ENCODE measurements around the gene PRR15.

Gene PRR15

DNA sequence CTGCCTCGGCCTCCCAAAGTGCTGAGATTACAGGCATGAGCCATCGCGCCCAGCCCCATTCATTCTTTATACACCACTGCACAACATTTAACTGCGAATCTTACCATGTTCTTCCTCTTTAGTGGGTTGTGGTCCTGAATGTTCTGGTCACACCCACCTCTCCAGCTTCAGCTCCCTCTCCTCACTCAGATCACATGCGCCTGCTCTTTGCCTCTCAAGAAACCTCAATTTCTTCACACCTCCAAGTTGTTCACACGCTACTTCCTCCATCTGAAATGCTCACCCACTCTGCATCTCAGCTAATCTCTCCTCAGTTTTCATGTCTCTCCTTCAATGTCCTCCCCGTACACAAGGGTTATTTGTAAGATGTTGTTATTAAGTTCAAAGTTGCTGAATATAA, 2.4 kb upstream of the PRR15 start:
- TF ChIP-seq, protein P1, sequence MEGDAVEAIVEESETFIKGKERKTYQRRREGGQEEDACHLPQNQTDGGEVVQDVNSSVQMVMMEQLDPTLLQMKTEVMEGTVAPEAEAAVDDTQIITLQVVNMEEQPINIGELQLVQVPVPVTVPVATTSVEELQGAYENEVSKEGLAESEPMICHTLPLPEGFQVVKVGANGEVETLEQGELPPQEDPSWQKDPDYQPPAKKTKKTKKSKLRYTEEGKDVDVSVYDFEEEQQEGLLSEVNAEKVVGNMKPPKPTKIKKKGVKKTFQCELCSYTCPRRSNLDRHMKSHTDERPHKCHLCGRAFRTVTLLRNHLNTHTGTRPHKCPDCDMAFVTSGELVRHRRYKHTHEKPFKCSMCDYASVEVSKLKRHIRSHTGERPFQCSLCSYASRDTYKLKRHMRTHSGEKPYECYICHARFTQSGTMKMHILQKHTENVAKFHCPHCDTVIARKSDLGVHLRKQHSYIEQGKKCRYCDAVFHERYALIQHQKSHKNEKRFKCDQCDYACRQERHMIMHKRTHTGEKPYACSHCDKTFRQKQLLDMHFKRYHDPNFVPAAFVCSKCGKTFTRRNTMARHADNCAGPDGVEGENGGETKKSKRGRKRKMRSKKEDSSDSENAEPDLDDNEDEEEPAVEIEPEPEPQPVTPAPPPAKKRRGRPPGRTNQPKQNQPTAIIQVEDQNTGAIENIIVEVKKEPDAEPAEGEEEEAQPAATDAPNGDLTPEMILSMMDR (IDR thresholded peaks at IDR 0.05; ENCODE audit: insufficient read depth, missing control alignments), result no peak
- FAIRE-seq (no peak), DNase-seq (ENCODE audit: insufficient read length, low spot score) (no peak)

GRCh38 chr7:29562307-29562706, 1.3 kb upstream of the PRR15 start:
- DNase-seq (ENCODE audit: insufficient read length, low spot score), result no peak
- TF ChIP-seq, protein P1 (IDR thresholded peaks at IDR 0.05; ENCODE audit: insufficient read depth, missing control alignments), result no peak
- FAIRE-seq, result no peak

DNA sequence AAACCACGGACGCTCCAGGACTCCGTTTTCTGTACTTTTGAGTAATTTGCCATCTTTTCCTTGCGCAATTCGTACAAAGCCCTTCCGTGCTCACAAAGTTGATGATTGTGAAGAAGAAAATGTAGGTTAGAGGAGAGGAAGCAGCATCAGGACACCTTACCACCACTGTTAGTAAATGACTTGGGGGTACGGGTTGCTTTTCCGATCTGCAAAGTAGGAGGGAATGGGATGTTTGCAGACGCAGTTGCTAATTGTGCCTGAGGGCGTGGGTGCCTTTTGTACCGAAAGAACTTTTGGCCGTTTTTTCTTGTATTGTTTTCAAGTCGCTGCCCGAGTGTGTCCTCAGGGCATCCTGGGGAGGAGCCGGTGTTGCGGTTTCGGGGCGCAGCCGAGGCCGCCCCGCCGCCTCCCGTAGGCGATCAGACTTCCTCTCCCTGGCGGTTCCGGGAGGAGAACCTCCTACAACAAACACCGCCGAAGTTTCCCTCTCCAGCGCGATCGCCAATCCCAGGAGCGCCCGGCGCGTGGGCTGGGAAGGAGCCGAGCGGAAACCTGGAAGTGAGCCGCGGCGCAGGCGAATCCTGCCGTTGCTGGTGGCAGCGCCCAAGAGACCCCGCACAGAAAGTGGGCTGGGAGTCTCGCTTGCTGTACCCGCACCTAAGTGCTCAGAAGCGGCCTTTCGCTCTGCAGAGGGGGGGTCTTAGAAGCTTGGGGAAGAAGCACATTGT, 1.0 kb downstream of the PRR15 start:
- FAIRE-seq (no peak), DNase-seq (ENCODE audit: insufficient read length, low spot score) (peak; percentile 41)
- TF ChIP-seq, protein P1 (IDR thresholded peaks at IDR 0.05; ENCODE audit: insufficient read depth, missing control alignments), result no peak

DNA sequence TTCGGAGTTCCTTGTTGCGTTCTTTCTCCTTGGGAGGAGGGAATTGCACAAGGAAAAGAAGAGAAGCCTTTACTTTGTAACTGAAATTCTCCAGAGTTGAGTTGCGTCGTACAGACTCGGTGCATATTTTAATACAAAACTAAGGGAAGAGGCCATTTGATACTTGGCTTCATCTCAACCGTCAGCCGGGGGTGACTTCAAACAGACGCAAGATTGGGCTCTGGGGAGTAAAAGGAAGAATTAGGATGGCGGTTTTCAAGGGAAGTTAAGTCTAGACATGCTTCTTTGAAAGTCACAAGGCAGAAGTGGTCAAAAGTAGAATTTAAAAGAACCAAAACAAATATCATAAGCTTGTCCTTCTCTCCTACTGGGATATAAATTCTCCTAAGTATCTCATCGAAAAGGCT, 1.6 kb downstream of the PRR15 start:
- DNase-seq (ENCODE audit: insufficient read length, low spot score) (no peak), FAIRE-seq (no peak)
- TF ChIP-seq, protein P1 (IDR thresholded peaks at IDR 0.05; ENCODE audit: insufficient read depth, missing control alignments), result no peak

GRCh38 chr7:29565634-29565981, 2.0 kb downstream of the PRR15 start:
- DNase-seq (ENCODE audit: insufficient read length, low spot score), result no peak
- TF ChIP-seq, protein P1 (IDR thresholded peaks at IDR 0.05; ENCODE audit: insufficient read depth, missing control alignments), result no peak
- FAIRE-seq, result no peak

- TF ChIP-seq, protein P1 (IDR thresholded peaks at IDR 0.05; ENCODE audit: insufficient read depth, missing control alignments), result no peak
- DNase-seq (ENCODE audit: insufficient read length, low spot score) (no peak), FAIRE-seq (no peak)
Measured at GRCh38 chr7:29565982-29566746, 2.5 kb downstream of the PRR15 start.

DNA sequence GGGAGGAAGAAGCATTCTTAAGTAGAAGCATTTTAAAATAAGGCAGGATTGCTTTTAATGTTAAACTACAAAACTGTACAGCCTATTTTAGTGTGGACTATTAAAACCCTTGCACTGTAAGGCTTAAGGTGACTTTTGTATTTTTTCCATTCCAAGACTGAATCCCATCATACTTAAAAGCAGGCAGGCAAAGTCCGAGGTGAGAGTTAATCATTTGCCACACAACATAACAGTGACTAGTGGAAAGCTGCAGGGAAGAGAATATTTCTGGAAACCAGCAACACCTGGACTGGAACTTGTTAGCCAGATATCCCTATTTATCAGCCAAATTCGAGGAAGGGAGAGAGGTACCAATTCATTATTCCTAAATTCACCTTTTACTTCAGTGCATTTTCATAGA, 3.5 kb downstream of the PRR15 start:
- FAIRE-seq, result no peak
- no peak for DNase-seq (ENCODE audit: insufficient read length, low spot score)
- TF ChIP-seq, protein P1 (IDR thresholded peaks at IDR 0.05; ENCODE audit: insufficient read depth, missing control alignments), result no peak
